ENCODE data around the gene DDX54.

DDX54 gene, protein sequence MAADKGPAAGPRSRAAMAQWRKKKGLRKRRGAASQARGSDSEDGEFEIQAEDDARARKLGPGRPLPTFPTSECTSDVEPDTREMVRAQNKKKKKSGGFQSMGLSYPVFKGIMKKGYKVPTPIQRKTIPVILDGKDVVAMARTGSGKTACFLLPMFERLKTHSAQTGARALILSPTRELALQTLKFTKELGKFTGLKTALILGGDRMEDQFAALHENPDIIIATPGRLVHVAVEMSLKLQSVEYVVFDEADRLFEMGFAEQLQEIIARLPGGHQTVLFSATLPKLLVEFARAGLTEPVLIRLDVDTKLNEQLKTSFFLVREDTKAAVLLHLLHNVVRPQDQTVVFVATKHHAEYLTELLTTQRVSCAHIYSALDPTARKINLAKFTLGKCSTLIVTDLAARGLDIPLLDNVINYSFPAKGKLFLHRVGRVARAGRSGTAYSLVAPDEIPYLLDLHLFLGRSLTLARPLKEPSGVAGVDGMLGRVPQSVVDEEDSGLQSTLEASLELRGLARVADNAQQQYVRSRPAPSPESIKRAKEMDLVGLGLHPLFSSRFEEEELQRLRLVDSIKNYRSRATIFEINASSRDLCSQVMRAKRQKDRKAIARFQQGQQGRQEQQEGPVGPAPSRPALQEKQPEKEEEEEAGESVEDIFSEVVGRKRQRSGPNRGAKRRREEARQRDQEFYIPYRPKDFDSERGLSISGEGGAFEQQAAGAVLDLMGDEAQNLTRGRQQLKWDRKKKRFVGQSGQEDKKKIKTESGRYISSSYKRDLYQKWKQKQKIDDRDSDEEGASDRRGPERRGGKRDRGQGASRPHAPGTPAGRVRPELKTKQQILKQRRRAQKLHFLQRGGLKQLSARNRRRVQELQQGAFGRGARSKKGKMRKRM

DNA sequence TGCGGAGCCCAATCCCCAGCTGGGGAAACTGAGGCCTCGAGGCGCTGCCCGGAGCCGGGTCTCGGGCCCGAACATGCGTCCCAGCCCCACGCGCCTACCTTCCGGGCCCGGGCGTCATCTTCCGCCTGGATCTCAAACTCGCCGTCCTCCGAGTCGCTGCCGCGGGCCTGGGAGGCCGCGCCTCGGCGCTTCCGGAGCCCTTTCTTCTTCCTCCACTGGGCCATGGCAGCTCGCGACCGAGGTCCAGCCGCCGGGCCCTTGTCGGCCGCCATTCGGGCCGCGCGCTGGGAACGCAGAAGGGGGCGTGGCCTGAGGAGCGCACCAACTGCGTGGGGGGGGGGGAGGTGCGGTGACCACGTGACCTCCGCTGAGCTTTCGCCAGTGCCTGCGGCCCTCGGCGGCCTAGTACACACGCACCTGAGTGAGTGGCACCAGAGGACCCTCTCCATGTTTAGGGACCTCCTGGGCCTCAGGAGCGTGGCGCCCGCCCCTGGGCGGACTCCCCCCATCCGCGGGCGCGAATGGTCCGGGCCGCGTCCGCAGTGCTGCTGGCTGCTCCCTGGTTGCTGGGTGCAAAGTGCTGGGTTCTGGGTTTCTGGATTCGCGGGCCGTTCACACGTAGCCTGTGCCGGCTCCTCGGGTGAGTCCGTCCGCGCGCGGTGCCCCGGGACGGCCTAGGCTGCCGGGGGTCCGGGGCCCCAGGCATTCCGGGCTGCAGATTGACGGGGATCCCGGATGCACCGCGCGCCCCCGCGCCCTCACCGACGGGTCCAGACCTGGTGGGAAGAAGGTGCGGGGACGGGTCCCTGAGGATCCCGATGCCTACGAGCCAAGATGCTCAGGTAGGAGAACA, at the start of gene DDX54, which contains the start of gene RITA1:
Gene DDX54, minus strand, starts transcription at position 299 of the 853 bp plus-strand sequence. Its CDS starts 27 bp downstream, at position 272.
Gene RITA1, plus strand, starts transcription at position 542 of the 853 bp plus-strand sequence. CDS start 1,026 bp downstream, outside the sequence.
- peak; percentile 88 for DNase-seq

GRCh38 chr12:113234483-113234882, 49.2 kb upstream of the DDX54 start:
- DNase-seq = no peak

DNA sequence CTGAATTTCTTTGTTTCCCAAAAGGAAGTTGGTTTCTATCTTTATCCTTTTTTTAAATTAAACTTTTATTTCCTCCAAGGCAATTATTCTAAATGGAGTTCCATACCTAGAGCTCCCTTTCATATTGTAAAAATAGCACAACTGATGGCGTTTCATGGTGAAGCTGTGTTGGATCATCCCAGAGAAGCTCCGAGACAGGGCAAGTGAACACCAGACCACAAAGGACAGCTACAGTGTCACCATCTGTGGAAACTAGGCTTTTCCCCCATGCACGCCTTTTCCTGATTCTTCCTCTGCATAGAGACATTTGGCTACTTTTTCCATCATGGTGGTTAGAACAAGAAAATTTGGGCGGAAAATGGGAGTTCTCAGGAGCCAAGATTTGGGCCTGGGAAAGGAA, 48.7 kb upstream of the DDX54 start:
- DNase-seq = no peak

- DNase-seq = peak; percentile 76
These were observed 47.7 kb upstream of the DDX54 start for GRCh38 chr12:113232840-113233585.

- DNase-seq = no peak
These were observed 47.0 kb upstream of the DDX54 start for GRCh38 chr12:113232089-113232839.

DNA sequence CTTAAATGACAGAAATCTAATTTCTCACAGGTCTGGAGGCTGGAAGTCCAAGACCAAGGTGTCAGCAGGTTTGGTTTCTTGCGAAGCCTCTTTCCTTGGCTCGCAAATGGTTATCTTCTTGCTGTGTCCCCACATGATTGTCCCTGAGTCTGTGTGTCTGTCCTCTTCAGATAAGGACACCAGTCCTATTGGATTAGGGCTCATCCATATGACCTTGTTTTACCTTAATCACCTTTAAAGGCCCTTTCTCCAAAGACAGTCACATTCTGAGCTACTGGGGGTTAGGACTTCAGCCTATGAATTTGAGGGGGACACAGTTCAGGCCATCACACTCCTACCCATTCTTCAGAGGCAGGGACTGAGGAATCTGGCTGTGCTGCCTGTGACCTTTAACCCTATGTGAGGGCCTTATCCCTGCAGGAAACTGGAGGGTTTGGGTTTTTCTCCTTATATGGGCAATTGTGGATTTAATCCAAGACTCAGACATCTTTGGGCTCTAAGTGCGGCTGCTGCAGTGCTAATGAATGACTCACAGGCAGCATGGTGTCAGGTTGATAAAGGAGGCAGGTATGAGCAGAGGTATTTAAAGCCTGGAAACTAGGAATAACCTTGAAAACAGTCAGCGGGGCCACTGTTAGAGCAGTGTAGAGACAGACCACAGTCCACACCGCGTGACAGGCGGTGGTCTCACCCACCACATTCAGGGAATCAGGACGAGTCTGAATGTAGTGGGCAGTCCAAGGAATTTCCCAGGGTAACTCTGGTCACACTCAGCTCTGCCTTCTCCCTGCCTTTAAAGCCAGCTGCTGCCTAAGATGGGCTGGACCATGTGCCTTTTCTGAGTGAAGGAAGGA, 46.2 kb upstream of the DDX54 start:
- DNase-seq = no peak

DNA sequence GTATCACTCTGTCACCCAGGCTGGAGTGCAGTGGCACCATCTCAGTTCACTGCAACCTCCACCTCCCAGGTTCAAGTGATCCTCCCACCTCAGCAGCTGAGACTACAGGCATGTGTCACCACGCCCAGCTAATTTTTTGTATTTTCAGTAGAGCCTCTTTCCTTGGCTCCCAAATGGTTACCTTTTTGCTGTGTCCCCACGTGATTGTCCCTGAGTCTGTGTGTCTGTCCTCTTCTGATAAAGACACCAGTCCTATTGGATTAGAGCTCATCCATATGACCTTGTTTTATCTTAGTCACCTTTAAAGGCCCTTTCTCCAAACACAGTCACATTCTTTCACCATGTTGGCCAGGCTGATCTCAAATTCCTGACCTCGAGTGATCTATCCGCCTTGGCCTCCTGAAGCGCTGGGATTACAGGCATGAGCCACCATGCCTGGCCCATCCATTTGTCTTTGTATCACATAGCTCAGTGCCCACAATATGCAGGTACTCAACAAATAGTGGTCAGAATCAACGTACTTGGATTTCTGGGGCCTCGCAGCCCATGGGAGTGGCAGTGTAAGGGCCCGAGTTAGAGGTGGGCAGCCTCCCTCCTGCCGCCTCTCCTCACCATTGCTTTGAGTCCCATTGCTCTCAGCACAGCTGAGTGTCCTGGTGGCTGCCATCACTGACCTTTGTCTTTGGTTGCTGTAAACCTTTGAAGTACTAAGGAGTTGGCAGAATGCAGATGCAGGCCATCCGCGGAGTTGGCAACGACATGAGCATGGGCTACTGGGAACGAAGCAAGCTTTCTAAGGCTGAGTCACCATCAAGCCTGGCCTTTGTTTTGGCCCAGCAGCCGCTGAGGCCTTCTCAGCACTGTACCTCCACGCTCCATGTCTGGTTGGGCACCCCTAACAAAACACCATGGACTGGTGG, 45.3 kb upstream of the DDX54 start:
- no peak for DNase-seq

DNA sequence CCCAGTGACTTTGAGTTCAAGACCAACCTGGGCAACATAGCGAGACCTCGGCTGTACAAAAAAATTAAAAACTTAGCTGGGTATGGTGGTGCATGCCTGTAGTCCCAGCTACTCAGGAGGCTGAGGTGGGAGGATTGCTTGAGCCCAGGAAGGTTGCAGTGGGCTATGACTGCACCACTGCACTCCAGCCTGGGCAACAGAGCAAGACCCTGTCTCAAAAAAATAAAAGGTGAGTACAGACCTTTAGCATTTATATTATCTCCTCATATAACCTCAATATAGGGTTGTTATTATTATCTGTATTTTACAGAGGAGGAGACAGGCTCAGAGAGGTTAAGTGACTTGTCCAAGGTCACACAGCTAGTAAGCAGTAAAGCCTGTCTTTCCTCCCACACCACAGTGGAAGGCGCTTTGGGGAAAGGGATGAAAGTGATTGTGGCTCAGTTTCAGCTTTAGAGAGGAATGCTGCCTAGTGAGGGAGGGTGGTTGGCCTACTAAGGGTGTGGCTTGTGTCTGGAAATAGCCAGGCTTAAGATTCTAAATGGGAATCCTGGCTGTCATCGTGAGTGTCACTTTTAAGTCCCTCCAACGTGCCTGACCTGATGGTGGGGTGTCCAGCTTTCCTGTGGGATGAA, 43.2 kb upstream of the DDX54 start:
- DNase-seq = no peak

GRCh38 chr12:113227686-113228391, 42.6 kb upstream of the DDX54 start:
- DNase-seq = no peak

DNA sequence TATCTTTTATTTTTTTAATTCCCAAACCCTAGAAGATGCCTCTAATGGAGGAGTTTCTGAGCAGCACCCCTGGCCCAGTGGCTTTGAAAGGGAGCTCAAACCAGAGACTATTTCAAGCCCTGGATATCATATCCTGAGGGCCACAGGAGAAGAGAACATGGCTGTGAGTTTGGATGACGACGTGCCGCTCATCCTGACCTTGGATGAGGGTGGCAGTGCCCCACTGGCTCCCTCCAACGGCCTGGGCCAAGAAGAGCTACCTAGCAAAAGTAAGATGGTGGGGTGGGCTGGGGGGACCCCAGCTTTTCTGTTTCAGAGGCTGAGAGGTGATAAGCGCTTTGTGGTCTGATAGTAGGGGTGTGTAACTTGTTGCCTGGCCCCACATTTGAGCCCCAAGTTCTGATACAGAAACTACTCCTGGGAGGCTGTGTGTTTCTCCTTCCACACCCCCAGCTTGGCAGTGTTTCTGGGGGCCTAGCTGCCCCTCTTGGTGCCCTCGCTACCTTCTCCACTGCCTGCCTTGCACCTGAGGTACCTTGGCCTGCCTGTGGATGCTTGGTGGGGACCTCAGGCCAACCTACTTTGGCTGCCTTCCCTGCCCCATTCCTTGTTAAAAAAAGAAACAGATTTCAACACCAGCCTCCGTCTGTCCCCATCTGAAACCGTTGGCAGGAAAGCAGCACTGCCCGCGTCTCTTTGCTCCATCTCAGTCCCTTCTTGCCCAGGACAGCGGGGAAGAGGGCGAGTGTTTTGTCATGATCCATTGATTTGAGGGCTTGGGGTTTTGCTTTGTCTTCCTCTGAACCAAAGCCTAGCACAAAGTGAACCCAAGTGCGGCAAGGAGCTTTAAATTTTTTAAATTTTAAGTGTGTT, 41.7 kb upstream of the DDX54 start:
- DNase-seq = no peak

DNA sequence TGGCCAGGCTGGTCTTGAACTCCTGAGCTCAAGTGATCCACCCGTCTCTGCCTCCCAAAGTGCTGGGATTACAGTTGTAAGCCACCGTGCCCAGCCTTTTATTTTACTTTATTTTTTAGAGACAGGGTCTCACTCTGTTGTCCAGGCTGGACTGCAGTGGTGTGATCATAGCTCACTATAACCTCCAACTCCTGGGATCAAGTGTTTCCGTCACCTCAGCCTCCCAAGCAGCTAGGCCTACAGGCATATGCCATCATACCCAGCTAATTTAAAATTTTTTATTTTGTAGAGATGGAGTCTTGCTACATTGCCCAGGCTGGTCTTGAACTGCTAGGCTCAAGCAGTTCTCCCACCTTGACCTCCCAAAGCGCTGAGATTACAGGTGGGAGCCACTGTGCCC, 39.7 kb upstream of the DDX54 start:
- no peak for DNase-seq

DNA sequence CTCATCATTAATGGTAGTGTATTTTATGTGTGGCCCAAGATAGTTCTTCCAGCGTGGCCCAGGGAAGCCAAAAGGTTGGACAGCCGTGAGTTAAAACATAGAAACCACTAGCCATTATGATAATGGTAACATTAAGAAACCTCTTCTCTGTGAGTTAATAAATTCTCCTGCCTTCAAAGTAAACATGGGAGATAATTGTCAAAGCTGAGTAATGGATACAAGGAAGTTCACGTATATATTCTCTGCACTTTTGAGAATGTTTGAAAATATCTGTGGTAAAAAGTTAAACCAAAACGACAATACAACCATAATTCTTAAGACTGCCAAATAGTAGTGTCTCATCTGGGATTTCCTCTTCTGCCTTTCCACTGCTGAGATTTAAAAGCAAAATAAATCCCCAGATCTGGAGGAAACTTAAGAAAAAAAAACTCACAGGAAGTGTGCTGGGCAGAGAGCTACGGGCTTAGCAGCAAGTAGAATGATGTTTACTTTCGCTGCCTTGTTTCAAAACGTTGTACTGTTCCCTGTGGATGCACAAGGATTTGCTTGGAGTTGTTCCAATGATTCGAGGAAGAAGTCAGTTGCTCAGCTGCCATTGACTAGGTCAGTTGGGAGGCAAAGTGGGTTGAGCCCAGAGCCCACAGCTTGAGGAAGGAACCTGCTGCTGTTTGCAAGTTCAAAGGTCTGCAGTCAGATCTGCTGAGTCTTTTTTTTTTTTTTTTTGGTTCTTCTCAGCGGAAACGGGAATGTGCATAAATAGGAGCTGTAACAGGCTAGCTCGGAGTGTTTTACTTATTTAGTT, 37.7 kb upstream of the DDX54 start:
- peak; percentile 73 for DNase-seq

GRCh38 chr12:113221997-113222729, 36.9 kb upstream of the DDX54 start:
- DNase-seq = no peak

DNA sequence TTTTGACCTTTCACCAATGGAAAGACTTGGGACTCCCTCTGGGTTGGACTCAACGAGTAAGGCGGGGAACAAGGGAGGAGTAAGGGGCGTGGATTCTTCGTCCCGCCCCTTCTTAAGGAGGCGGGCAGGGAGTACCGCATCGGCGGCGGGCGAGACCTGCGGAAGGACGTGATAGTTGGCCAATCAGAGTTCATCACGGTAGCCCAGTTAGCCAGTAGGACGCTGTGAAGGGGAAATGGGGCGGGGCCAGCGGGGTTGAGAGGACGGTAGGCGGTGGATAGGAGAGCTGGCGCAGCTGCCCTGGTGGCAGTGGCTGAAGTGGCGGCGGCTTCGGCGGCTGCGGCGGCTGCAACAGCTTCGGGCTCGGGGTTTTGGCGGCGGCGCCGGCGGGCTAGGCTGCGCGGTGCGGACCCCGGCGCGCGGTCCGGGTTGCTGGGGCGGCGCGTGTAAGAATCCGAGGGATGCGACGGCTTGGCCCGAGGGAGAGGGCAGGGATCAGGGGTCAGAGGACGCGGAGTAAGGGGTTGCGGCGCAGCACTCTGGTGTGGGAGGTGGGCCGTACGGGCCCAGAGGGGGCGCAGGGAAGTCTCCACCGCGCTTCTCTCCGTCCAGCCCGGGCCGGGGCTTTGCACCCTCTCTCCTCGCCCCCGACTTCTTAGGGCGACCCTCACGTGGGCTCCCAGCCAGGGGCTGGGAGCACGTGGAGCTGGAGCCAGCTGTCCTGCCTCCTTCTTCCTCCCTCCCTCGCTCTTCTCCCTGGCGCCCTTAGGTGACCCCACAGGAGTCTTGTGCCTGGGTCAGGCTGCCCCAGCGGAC, 36.1 kb upstream of the DDX54 start, which contains the start of gene TPCN1:
Gene TPCN1, plus strand, starts transcription at position 284 of the 816 bp plus-strand sequence. CDS start 5,389 bp downstream, outside the sequence.
- peak; percentile 100 for DNase-seq
